Measurements from ENCODE around the gene RAD51B.
"Not testable (repeated sequence)": the region's sequence is repeated elsewhere in the genome, so short reads cannot be mapped to it uniquely, and the experiment has no call there.

RAD51B gene

GRCh38 chr14:68284834-68285233 lies 465.3 kb downstream of the RAD51B start:
- no peaks in the 10 kb centered on the region for H3K9me3 ChIP-seq (replicated peaks; ENCODE audit: insufficient read depth, low read length)
- H3K9me2 ChIP-seq (replicated peaks; ENCODE audit: insufficient read depth, low read length), result no peaks in the 10 kb centered on the region
- H3K4me1 ChIP-seq (ENCODE audit: low read length), result peaks cover 9% of the 10 kb centered on the region; the same call in 1 of the 2 replicates
- H3K4me3 ChIP-seq (ENCODE audit: low read length), result no peak overlapping the region
- no peak overlapping the region for H2AFZ ChIP-seq (ENCODE audit: low read length)
- no peak for DNase-seq
- H4K20me1 ChIP-seq (ENCODE audit: insufficient read depth, low read length), result no peaks in the 10 kb centered on the region
- no peaks in the 10 kb centered on the region for H3F3A ChIP-seq (ENCODE audit: insufficient read depth, low read length)
- H3K4me2 ChIP-seq (ENCODE audit: low read depth, low read length), result no peak overlapping the region
- no peaks in the 10 kb centered on the region for H3K79me2 ChIP-seq (ENCODE audit: low read length)
- no peak overlapping the region for H3K9ac ChIP-seq (ENCODE audit: low read length)
- H3K27me3 ChIP-seq (replicated peaks; ENCODE audit: insufficient read depth, low read length), result no peaks in the 10 kb centered on the region
- no peak for TF ChIP-seq CTCF (IDR thresholded peaks at IDR 0.05; ENCODE audit: low read length)
- TF ChIP-seq EZH2phosphoT487 (IDR thresholded peaks at IDR 0.05; ENCODE audit: low read length), result no peak
- no peak for TF ChIP-seq EZH2 (optimal IDR thresholded peaks at IDR 0.05; ENCODE audit: low read depth, low read length)
- H3K27ac ChIP-seq (ENCODE audit: low read length), result no peak overlapping the region
- H3K36me3 ChIP-seq (replicated peaks; ENCODE audit: insufficient read depth, low read length), result no peaks in the 10 kb centered on the region

- Histone ChIP-seq H3K27ac (ENCODE audit: low read length) (no peak overlapping the region), H3K79me2 (ENCODE audit: low read length) (no peaks in the 10 kb centered on the region), H3K4me3 (ENCODE audit: low read length) (no peak overlapping the region), H3K9me2 (replicated peaks; ENCODE audit: insufficient read depth, low read length) (no peaks in the 10 kb centered on the region), H3F3A (ENCODE audit: insufficient read depth, low read length) (no peaks in the 10 kb centered on the region), H3K4me1 (ENCODE audit: low read length) (0 out of 2 replicates have a peak, but pooled peaks cover 4% of the 10 kb centered on the region), H3K9me3 (replicated peaks; ENCODE audit: insufficient read depth, low read length) (no peaks in the 10 kb centered on the region), H4K20me1 (ENCODE audit: insufficient read depth, low read length) (no peaks in the 10 kb centered on the region), H3K4me2 (ENCODE audit: low read depth, low read length) (no peak overlapping the region), H2AFZ (ENCODE audit: low read length) (no peak overlapping the region), H3K36me3 (replicated peaks; ENCODE audit: insufficient read depth, low read length) (no peaks in the 10 kb centered on the region), H3K9ac (ENCODE audit: low read length) (no peak overlapping the region), H3K27me3 (replicated peaks; ENCODE audit: insufficient read depth, low read length) (no peaks in the 10 kb centered on the region)
- DNase-seq, result no peak
- TF ChIP-seq EZH2 (optimal IDR thresholded peaks at IDR 0.05; ENCODE audit: low read depth, low read length), result no peak
- TF ChIP-seq CTCF (IDR thresholded peaks at IDR 0.05; ENCODE audit: low read length), result no peak
- no peak for TF ChIP-seq EZH2phosphoT487 (IDR thresholded peaks at IDR 0.05; ENCODE audit: low read length)
Measured at GRCh38 chr14:68285421-68286179, 466.0 kb downstream of the RAD51B start.

GRCh38 chr14:68286667-68287066 lies 467.1 kb downstream of the RAD51B start:
- Histone ChIP-seq H2AFZ (ENCODE audit: low read length) (no peak overlapping the region), H3K4me3 (ENCODE audit: low read length) (no peak overlapping the region), H3K79me2 (ENCODE audit: low read length) (no peaks in the 10 kb centered on the region), H3K27me3 (replicated peaks; ENCODE audit: insufficient read depth, low read length) (no peaks in the 10 kb centered on the region), H3K9me3 (replicated peaks; ENCODE audit: insufficient read depth, low read length) (no peaks in the 10 kb centered on the region), H3K4me2 (ENCODE audit: low read depth, low read length) (no peak overlapping the region), H3K4me1 (ENCODE audit: low read length) (peaks cover 4% of the 10 kb centered on the region; the same call in 1 of the 2 replicates), H3K9ac (ENCODE audit: low read length) (no peak overlapping the region), H3F3A (ENCODE audit: insufficient read depth, low read length) (no peaks in the 10 kb centered on the region), H3K27ac (ENCODE audit: low read length) (no peak overlapping the region), H3K9me2 (replicated peaks; ENCODE audit: insufficient read depth, low read length) (no peaks in the 10 kb centered on the region), H3K36me3 (replicated peaks; ENCODE audit: insufficient read depth, low read length) (no peaks in the 10 kb centered on the region), H4K20me1 (ENCODE audit: insufficient read depth, low read length) (no peaks in the 10 kb centered on the region)
- TF ChIP-seq CTCF (IDR thresholded peaks at IDR 0.05; ENCODE audit: low read length), result no peak
- TF ChIP-seq EZH2phosphoT487 (IDR thresholded peaks at IDR 0.05; ENCODE audit: low read length), result no peak
- no peak for TF ChIP-seq EZH2 (optimal IDR thresholded peaks at IDR 0.05; ENCODE audit: low read depth, low read length)
- no peak for DNase-seq

- H3K4me3 ChIP-seq (ENCODE audit: low read length); H3K4me2 ChIP-seq (ENCODE audit: low read depth, low read length); DNase-seq; H3K9me3 ChIP-seq (replicated peaks; ENCODE audit: insufficient read depth, low read length); H3K9ac ChIP-seq (ENCODE audit: low read length); H3F3A ChIP-seq (ENCODE audit: insufficient read depth, low read length); H2AFZ ChIP-seq (ENCODE audit: low read length); H3K27me3 ChIP-seq (replicated peaks; ENCODE audit: insufficient read depth, low read length); H3K36me3 ChIP-seq (replicated peaks; ENCODE audit: insufficient read depth, low read length); H3K9me2 ChIP-seq (replicated peaks; ENCODE audit: insufficient read depth, low read length); H3K79me2 ChIP-seq (ENCODE audit: low read length); H4K20me1 ChIP-seq (ENCODE audit: insufficient read depth, low read length); H3K27ac ChIP-seq (ENCODE audit: low read length): not testable (repeated sequence)
- H3K4me1 ChIP-seq (ENCODE audit: low read length), result peaks cover 13% of the 10 kb centered on the region
Measured at GRCh38 chr14:68289452-68289851, 469.9 kb downstream of the RAD51B start.
